Pancreas (tissue), 10 donors: Measurements from ENCODE around the gene NGDN. TPM values are rescaled to one million over a fixed set of nuclear protein-coding genes. Genes with fewer than 3 reads are reported as not detected.

Experiments
- ATAC-seq, 4 donors: fragments of 200-7000 bp; cut with Tn5 transposase; one replicate each; pipeline versions ENCODE4 v1.8.0 to v1.9.1; 2020; ENCODE audit warnings: mild to moderate bottlenecking in 4 of 4, moderate library complexity in 4 of 4
- DNase-seq, 6 donors: peaks; one replicate each; pipeline ENCODE4 v3.0.0-alpha.2; 2020
- FAIRE-seq: peaks from 2 replicates; lab custom pipeline; 2012; peaks lifted over from hg19 to GRCh38; lab: Jason Lieb, UNC
- H3K27ac ChIP-seq, 4 donors: fragments of 200-600 bp; sonication (generic); 1 replicate in 3 of 4; 2 replicates in 1 of 4; pipeline versions ENCODE4 v1.5.0 to v1.8.0; 2020
- H3K27me3 ChIP-seq, 4 donors: fragments of 200-600 bp; one replicate each; pipeline ENCODE4 v1.8.0; 2021
- H3K36me3 ChIP-seq, 3 donors: fragments of 200-600 bp; sonication (generic) in 1 of 3; one replicate each; pipeline versions ENCODE4 v1.5.0 to v1.8.0; 2020 to 2021
- H3K4me1 ChIP-seq, 3 donors: fragments of 200-600 bp; one replicate each; pipeline ENCODE4 v1.8.0; 2021
- H3K4me3 ChIP-seq, 4 donors: fragments of 200-600 bp; sonication (generic) in 2 of 4; one replicate each; pipeline versions ENCODE4 v1.5.0 to v1.8.0; 2020 to 2021
- H3K9me3 ChIP-seq, 4 donors: fragments of 200-600 bp; one replicate each; pipeline ENCODE4 v1.8.0; 2021
- WGBS, 2 donors: extraction: QIAGEN DNeasy Blood & Tissue Kit; methylation state at CpG; one replicate each; pipeline ENCODE4 v1.1.7; 2013; 5-methylcytosine and 5-hydroxymethylcytosine counted together
- intact Hi-C, 3 donors: fragments of 100-400 bp; cut with DNase I; formaldehyde crosslinking; loops; one replicate each; pipeline versions ENCODE4 v1.11.1 to v1.14.2; 2022
- polyA plus RNA-seq, 2 donors: library from polyadenylated mRNA; stranded (reverse); fragments of 200-250 nt; gene quantifications; one replicate each; pipeline ENCODE4 v1.2.3, GENCODE V29; 2013
- total RNA-seq, 6 donors: library from RNA; stranded (reverse); fragmentation: NEBNext Ultra II Directional in 4 of 6; extraction: Animal tissue kit (Norgen Biotek cat#: 25700) in 4 of 6; gene quantifications; one replicate each; pipeline versions ENCODE4 v1.2.1 to v1.2.4, GENCODE V29; 2021 to 2023
- TF ChIP-seq, protein P1 (sequence below), 4 donors: fragments of 200-600 bp; sonication (generic) in 3 of 4; IDR thresholded peaks; one replicate each; pipeline versions ENCODE4 v1.5.0 to v1.8.0; 2021; ENCODE audit warnings: antibody characterized with exemption in 4 of 4
- donor health status: healthy with polysubstance abuse.
- donor health status: DM: no; HTN: no; CAD: no; lungs with moderate emphysema.
- donor health status: DM: no; HTN: no; CAD: no.
- donor health status: control.
- donor health status: control.
- donor health status: Bipolar disorder and iron deficiency.
- donor health status: DM: yes; HTN: yes; CAD: no.
- donor health status: DM: no; HTN: no; CAD: no.
- donor health status: DM: no; HTN: no; CAD: no.
- donor health status: DM: yes; HTN: yes; CAD: no.

The NGDN gene
- total and polyA plus RNA-seq, 8 donors: 9.8 to 33.7 (median 15.5) TPM

DNA sequence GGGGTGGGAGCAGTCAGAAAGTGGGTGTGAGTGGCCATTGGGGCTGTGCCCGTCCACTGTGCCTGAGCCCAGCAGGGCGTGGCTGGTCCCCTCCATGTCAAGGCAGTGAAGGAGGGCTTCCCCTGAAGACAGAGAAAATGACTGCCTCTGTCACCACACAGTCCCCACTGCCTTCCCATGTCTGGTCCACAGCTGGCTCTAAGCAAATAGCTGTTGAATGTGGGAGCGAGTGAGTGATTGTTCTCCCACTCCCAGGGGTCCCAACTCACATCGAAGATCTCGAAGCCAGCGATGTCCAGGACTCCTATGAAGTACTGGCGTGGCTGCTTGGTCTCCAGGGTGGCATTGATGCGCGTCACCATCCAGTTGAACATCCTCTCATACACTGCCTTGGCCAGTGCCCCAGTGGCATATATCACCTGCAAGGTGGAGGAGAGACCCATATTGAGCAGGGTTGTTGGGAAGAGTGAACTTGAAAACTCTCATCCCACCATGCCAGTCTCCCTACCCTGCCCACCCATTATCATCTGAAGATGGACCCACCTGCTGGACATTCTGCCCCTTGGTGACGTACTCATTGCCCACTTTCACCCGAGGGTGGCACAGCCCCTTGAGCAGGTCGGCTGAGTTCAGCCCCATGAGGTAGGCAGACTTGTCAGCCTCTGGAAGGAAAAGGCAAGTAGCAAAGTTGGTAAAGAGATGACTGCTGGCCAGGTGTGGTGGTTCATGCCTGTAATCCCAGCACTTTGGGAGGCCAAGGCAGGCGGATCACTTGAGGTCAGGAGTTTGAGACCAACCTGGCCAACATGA lies 40.6 kb upstream of the NGDN start:
- TF ChIP-seq, protein P1, sequence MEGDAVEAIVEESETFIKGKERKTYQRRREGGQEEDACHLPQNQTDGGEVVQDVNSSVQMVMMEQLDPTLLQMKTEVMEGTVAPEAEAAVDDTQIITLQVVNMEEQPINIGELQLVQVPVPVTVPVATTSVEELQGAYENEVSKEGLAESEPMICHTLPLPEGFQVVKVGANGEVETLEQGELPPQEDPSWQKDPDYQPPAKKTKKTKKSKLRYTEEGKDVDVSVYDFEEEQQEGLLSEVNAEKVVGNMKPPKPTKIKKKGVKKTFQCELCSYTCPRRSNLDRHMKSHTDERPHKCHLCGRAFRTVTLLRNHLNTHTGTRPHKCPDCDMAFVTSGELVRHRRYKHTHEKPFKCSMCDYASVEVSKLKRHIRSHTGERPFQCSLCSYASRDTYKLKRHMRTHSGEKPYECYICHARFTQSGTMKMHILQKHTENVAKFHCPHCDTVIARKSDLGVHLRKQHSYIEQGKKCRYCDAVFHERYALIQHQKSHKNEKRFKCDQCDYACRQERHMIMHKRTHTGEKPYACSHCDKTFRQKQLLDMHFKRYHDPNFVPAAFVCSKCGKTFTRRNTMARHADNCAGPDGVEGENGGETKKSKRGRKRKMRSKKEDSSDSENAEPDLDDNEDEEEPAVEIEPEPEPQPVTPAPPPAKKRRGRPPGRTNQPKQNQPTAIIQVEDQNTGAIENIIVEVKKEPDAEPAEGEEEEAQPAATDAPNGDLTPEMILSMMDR (IDR thresholded peaks at IDR 0.05): no peak
- H3K36me3 ChIP-seq: no peaks in the 10 kb centered on the region
- H3K9me3 ChIP-seq: no peaks in the 10 kb centered on the region
- no peaks in the 10 kb centered on the region for H3K27me3 ChIP-seq
- DNase-seq (peak in 1 of 6 donors; percentile 22), FAIRE-seq (no peak), ATAC-seq (no peak)
- no peaks in the 10 kb centered on the region for H3K4me1 ChIP-seq
- WGBS, 2 donors: 87 to 93% methylated on average over 13 of the region's 13 CpGs
- no peak overlapping the region for H3K27ac ChIP-seq
- no peak overlapping the region for H3K4me3 ChIP-seq
- intact Hi-C loops: no loop called here

- 68 to 75% methylated on average over 10 of the region's 10 CpGs for WGBS, 2 donors
- FAIRE-seq: no peak
- TF ChIP-seq, protein P1 (IDR thresholded peaks at IDR 0.05): no peak
Measured at GRCh38 chr14:23430016-23430722, 39.3 kb upstream of the NGDN start.

DNA sequence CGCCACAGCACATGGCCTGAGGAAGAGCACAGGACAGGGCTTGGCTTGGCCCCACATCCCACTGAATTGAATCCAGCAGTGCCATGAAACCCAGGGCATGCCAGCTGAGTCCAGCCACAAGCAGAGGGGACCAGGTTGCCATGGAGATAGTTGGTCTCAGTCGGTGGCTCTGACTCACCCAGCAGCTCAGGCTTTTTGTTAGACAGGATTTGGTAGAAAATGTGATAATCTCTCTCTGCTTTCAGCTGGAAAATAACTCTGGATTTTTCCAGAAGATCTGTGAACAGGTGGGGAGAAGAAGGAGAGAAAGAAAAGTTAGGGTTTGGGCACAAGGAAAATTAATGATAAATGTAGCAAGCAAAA lies 38.8 kb upstream of the NGDN start:
- TF ChIP-seq, protein P1 (IDR thresholded peaks at IDR 0.05): no peak
- FAIRE-seq (no peak), DNase-seq (no peak), ATAC-seq (peak in 1 of 4 donors; percentile 61)
- Histone ChIP-seq H3K36me3 (no peaks in the 10 kb centered on the region), H3K27ac (no peak overlapping the region), H3K4me1 (no peaks in the 10 kb centered on the region), H3K27me3 (no peaks in the 10 kb centered on the region), H3K9me3 (no peaks in the 10 kb centered on the region), H3K4me3 (no peak overlapping the region)
- intact Hi-C loops: no loop called here
- 26 to 50% methylated on average over 2 of the region's 2 CpGs for WGBS, 2 donors

More at GRCh38 chr14:23430016-23430722, 39.3 kb upstream of the NGDN start:
- Histone ChIP-seq H3K4me3 (no peak overlapping the region), H3K9me3 (no peaks in the 10 kb centered on the region), H3K36me3 (no peaks in the 10 kb centered on the region), H3K27me3 (no peaks in the 10 kb centered on the region), H3K4me1 (no peaks in the 10 kb centered on the region), H3K27ac (no peak overlapping the region)
- intact Hi-C loops: no loop called here
- no peak for ATAC-seq
- peak in 1 of 6 donors; percentile 24 for DNase-seq

DNA sequence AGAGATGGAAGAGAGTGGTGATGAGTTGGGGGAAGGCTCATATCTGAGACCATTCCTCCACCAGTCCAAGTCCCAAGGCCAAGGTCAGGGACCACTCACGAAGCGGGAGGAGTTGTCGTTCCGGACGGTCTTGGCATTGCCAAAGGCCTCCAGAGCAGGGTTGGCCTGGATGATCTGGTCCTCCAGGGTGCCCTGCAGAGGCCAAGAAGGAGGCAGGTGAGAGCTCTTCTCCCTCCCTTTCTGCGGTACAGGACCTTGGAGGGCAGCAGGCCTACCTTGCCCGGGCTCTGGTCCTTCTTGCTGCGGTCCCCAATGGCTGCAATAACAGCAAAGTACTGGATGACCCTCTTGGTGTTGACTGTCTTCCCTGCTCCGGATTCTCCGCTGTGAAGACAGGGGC lies 38.0 kb upstream of the NGDN start:
- ATAC-seq: no peak
- Histone ChIP-seq H3K9me3 (no peaks in the 10 kb centered on the region), H3K4me3 (no peak overlapping the region), H3K4me1 (no peaks in the 10 kb centered on the region), H3K27me3 (no peaks in the 10 kb centered on the region), H3K27ac (no peak overlapping the region), H3K36me3 (no peaks in the 10 kb centered on the region)
- DNase-seq: peak in 1 of 6 donors; percentile 43
- TF ChIP-seq, protein P1 (IDR thresholded peaks at IDR 0.05): no peak
- FAIRE-seq: no peak
- intact Hi-C loops: no loop called here
- WGBS, 2 donors: 61 to 81% methylated on average over 10 of the region's 10 CpGs
